NCI-H1436 treated with DMSO at 0.1 percent for 48 hours (cell line): Measurements from ENCODE around the gene B3GNT4.
A peak's percentile ranks its signal among the peaks of the same experiment; 100 is the strongest.
"Not testable (repeated sequence)": the region's sequence is repeated elsewhere in the genome, so short reads cannot be mapped to it uniquely, and the experiment has no call there.

Experiments used
- DNase-seq: peaks from one replicate; lab custom pipeline; 2025; lab: John Stamatoyannopoulos, UW

Gene B3GNT4

GRCh38 chr12:122225683-122226365 lies 22.3 kb downstream of the B3GNT4 start, which contains the start of gene DIABLO:
Gene DIABLO, minus strand, starts transcription at chr12:122226052. Its CDS starts 38 bp downstream, at chr12:122226014.
- peak; percentile 90 for DNase-seq

- DNase-seq = no peak
These were observed 23.0 kb downstream of the B3GNT4 start for GRCh38 chr12:122226366-122227125.

GRCh38 chr12:122227341-122227740 lies 23.8 kb downstream of the B3GNT4 start:
- DNase-seq = peak; percentile 16

- DNase-seq = no peak
These were observed 24.6 kb downstream of the B3GNT4 start for GRCh38 chr12:122228092-122228491.

GRCh38 chr12:122230798-122231197 lies 27.3 kb downstream of the B3GNT4 start:
- no peak for DNase-seq

GRCh38 chr12:122232691-122233090 lies 29.2 kb downstream of the B3GNT4 start:
- no peak for DNase-seq

GRCh38 chr12:122235741-122236140 lies 32.2 kb downstream of the B3GNT4 start:
- DNase-seq = no peak

- DNase-seq = no peak
These were observed 35.4 kb downstream of the B3GNT4 start for GRCh38 chr12:122238861-122239260.

GRCh38 chr12:122243965-122244364 lies 40.5 kb downstream of the B3GNT4 start:
- no peak for DNase-seq

GRCh38 chr12:122244565-122245371 lies 41.3 kb downstream of the B3GNT4 start:
- DNase-seq = no peak

- no peak for DNase-seq
These were observed 42.0 kb downstream of the B3GNT4 start for GRCh38 chr12:122245553-122245952.

GRCh38 chr12:122250047-122250446 lies 46.5 kb downstream of the B3GNT4 start:
- DNase-seq = no peak

GRCh38 chr12:122250536-122250935 lies 47.0 kb downstream of the B3GNT4 start:
- no peak for DNase-seq

- not testable (repeated sequence) for DNase-seq
These were observed 55.0 kb downstream of the B3GNT4 start for GRCh38 chr12:122258462-122258861.
